ENCODE measurements around the gene PCF11. TPM values are rescaled to one million over a fixed set of nuclear protein-coding genes. Genes with fewer than 3 reads are reported as not detected.

PCF11 gene
- total RNA-seq, 1 donor from 2014 or later, result 53.2 TPM

DNA sequence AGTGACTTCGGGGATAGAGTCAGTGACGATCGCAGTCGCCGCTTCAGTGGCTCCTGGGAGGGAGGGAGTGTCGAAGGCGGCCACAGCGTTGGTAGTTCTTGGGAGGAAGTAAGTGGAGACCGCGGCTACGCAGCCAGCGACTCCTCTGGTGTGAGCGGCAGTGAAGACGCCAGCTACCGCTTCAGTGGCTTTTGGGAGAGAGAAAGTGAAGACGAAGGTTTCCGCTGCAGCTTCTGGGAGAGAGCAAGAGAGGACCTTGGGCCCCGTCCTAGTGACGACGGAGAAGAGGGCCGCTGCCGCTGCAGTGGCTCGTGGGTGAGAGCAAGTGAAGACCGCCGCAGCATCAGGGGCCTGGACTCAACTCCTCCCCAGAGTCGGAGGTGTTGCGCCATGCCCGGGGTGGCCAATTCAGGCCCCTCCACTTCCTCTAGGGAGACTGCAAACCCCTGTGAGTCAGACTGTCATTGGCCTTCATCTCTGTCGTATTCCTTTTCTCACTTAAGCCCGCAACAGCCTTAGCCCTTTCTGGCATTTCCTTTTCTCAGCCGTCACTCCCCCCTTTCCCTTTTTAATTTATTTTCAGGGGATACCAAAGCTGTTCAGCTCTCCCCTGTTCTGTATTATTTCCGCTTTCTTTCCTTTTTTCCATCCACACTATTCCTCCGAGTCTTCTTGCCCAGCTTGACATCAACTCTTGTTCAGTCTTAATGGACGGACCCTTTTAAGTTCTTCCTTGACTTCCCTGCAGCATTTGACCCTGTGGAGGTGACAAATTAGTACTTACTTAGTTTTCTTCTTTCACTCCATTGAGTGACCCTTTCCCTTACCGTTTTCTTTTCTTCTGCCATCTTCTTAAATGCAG, 37.6 kb downstream of the PCF11 start:
- peak overlapping the region; percentile 92 for H3K27ac Mint-ChIP-seq (ENCODE audit: unreplicated experiment)

GRCh38 chr11:83195143-83195466, 38.2 kb downstream of the PCF11 start:
- TF ChIP-seq CTCF (IDR thresholded peaks at IDR 0.05; ENCODE audit: unreplicated experiment), result no peak
- Mint-ChIP-seq H3K36me3 (ENCODE audit: low read depth, unreplicated experiment) (peaks cover 18% of the 10 kb centered on the region), H3K4me1 (ENCODE audit: unreplicated experiment) (peaks cover 47% of the 10 kb centered on the region), H3K27me3 (ENCODE audit: unreplicated experiment) (peaks cover 26% of the 10 kb centered on the region), H3K4me3 (ENCODE audit: unreplicated experiment) (peak overlapping the region; percentile 97), H3K27ac (ENCODE audit: unreplicated experiment) (peak overlapping the region; percentile 92), H3K9me3 (ENCODE audit: unreplicated experiment) (no peaks in the 10 kb centered on the region)
- no peak for DNase-seq (ENCODE audit: low spot score)

More for the DNA sequence above, 37.6 kb downstream of the PCF11 start:
- Mint-ChIP-seq H3K36me3 (ENCODE audit: low read depth, unreplicated experiment) (peaks cover 18% of the 10 kb centered on the region), H3K9me3 (ENCODE audit: unreplicated experiment) (no peaks in the 10 kb centered on the region), H3K4me1 (ENCODE audit: unreplicated experiment) (peaks cover 42% of the 10 kb centered on the region), H3K27me3 (ENCODE audit: unreplicated experiment) (peaks cover 26% of the 10 kb centered on the region), H3K4me3 (ENCODE audit: unreplicated experiment) (peak overlapping the region; percentile 97)
- DNase-seq (ENCODE audit: low spot score), result peak; percentile 44
- no peak for TF ChIP-seq CTCF (IDR thresholded peaks at IDR 0.05; ENCODE audit: unreplicated experiment)

- Mint-ChIP-seq H3K9me3 (ENCODE audit: unreplicated experiment) (no peaks in the 10 kb centered on the region), H3K27ac (ENCODE audit: unreplicated experiment) (no peak overlapping the region), H3K27me3 (ENCODE audit: unreplicated experiment) (peaks cover 26% of the 10 kb centered on the region), H3K36me3 (ENCODE audit: low read depth, unreplicated experiment) (peaks cover 17% of the 10 kb centered on the region), H3K4me1 (ENCODE audit: unreplicated experiment) (peaks cover 48% of the 10 kb centered on the region), H3K4me3 (ENCODE audit: unreplicated experiment) (peak overlapping the region; percentile 29)
- no peak for DNase-seq (ENCODE audit: low spot score)
- no peak for TF ChIP-seq CTCF (IDR thresholded peaks at IDR 0.05; ENCODE audit: unreplicated experiment)
Observed at GRCh38 chr11:83195649-83196048, 38.7 kb downstream of the PCF11 start.

DNA sequence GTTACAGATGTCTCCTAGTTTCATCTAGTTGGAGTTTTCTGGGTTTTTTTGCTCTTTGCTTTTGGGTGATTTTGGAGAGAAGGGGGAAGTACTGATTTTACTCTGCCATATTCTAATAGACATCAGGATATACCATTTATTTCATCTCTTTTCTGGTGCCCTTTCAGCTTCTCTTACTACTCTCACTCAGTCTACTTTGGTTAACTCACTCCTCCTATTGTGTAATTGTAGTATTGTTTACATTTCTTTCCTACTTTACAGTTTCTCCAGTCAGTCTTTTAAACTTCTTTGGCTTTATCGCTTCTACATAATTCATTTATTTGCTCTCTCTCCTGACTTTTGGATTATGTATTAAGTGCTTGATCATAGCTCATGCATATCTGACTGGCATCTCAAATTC, 43.1 kb downstream of the PCF11 start:
- Mint-ChIP-seq H3K9me3 (ENCODE audit: unreplicated experiment) (no peaks in the 10 kb centered on the region), H3K36me3 (ENCODE audit: low read depth, unreplicated experiment) (peaks cover under 1% of the 10 kb centered on the region), H3K27ac (ENCODE audit: unreplicated experiment) (peak overlapping the region; percentile 65), H3K4me3 (ENCODE audit: unreplicated experiment) (peak overlapping the region; percentile 6), H3K27me3 (ENCODE audit: unreplicated experiment) (peaks cover 7% of the 10 kb centered on the region), H3K4me1 (ENCODE audit: unreplicated experiment) (peaks cover 18% of the 10 kb centered on the region)
- no peak for DNase-seq (ENCODE audit: low spot score)
- TF ChIP-seq CTCF (IDR thresholded peaks at IDR 0.05; ENCODE audit: unreplicated experiment), result no peak

GRCh38 chr11:83205608-83206185, 48.8 kb downstream of the PCF11 start:
- Mint-ChIP-seq H3K27me3 (ENCODE audit: unreplicated experiment) (no peaks in the 10 kb centered on the region), H3K9me3 (ENCODE audit: unreplicated experiment) (no peaks in the 10 kb centered on the region), H3K27ac (ENCODE audit: unreplicated experiment) (no peak overlapping the region), H3K36me3 (ENCODE audit: low read depth, unreplicated experiment) (peaks cover 10% of the 10 kb centered on the region), H3K4me1 (ENCODE audit: unreplicated experiment) (peaks cover 6% of the 10 kb centered on the region), H3K4me3 (ENCODE audit: unreplicated experiment) (no peak overlapping the region)
- no peak for DNase-seq (ENCODE audit: low spot score)
- TF ChIP-seq CTCF (IDR thresholded peaks at IDR 0.05; ENCODE audit: unreplicated experiment), result no peak

All from endothelial cell (in vitro differentiated cells).